ENCODE data around the gene CTNNBL1.
A peak's percentile ranks its signal among the peaks of the same experiment; 100 is the strongest.
"Not testable (repeated sequence)": the region's sequence is repeated elsewhere in the genome, so short reads cannot be mapped to it uniquely, and the experiment has no call there.

The CTNNBL1 gene

GRCh38 chr20:37693635-37694626 is at the start of gene CTNNBL1:
Gene CTNNBL1, plus strand, starts transcription at chr20:37694030. Its CDS starts 93 bp downstream, at chr20:37694123.
- peak; percentile 91 for DNase-seq

GRCh38 chr20:37644605-37645004 is 49.2 kb upstream of the CTNNBL1 start:
- DNase-seq, result no peak

GRCh38 chr20:37647946-37648345 is 45.9 kb upstream of the CTNNBL1 start:
- DNase-seq, result no peak

- DNase-seq, result no peak
Observed at GRCh38 chr20:37649017-37649416, 44.8 kb upstream of the CTNNBL1 start.

- no peak for DNase-seq
Observed at GRCh38 chr20:37649676-37650370, 44.0 kb upstream of the CTNNBL1 start.

GRCh38 chr20:37650661-37651060 is 43.2 kb upstream of the CTNNBL1 start:
- no peak for DNase-seq

- DNase-seq, result no peak
Observed at GRCh38 chr20:37651932-37652331, 41.9 kb upstream of the CTNNBL1 start.

GRCh38 chr20:37656945-37657344 is 36.9 kb upstream of the CTNNBL1 start:
- no peak for DNase-seq

GRCh38 chr20:37657924-37658804 is 35.7 kb upstream of the CTNNBL1 start:
- DNase-seq, result no peak

GRCh38 chr20:37661519-37661918 is 32.3 kb upstream of the CTNNBL1 start:
- no peak for DNase-seq

- no peak for DNase-seq
Observed at GRCh38 chr20:37662308-37662707, 31.5 kb upstream of the CTNNBL1 start.

- not testable (repeated sequence) for DNase-seq
Observed at GRCh38 chr20:37664595-37664994, 29.2 kb upstream of the CTNNBL1 start.

GRCh38 chr20:37668166-37668565 is 25.7 kb upstream of the CTNNBL1 start:
- DNase-seq, result no peak

- no peak for DNase-seq
Observed at GRCh38 chr20:37669062-37669772, 24.6 kb upstream of the CTNNBL1 start.

GRCh38 chr20:37669773-37670236 is 24.0 kb upstream of the CTNNBL1 start:
- DNase-seq, result no peak

GRCh38 chr20:37670351-37670791 is 23.5 kb upstream of the CTNNBL1 start:
- peak; percentile 45 for DNase-seq

GRCh38 chr20:37672143-37672542 is 21.7 kb upstream of the CTNNBL1 start:
- no peak for DNase-seq

GRCh38 chr20:37673444-37673843 is 20.4 kb upstream of the CTNNBL1 start:
- DNase-seq, result no peak

- no peak for DNase-seq
Observed at GRCh38 chr20:37676440-37676839, 17.4 kb upstream of the CTNNBL1 start.

- DNase-seq, result no peak
Observed at GRCh38 chr20:37677969-37678861, 15.6 kb upstream of the CTNNBL1 start.

GRCh38 chr20:37679751-37680150 is 14.1 kb upstream of the CTNNBL1 start:
- not testable (repeated sequence) for DNase-seq
